Neural cell (in vitro differentiated cells): Measurements from ENCODE around the gene TNRC6A. TPM values are rescaled to one million over a fixed set of nuclear protein-coding genes. Genes with fewer than 3 reads are reported as not detected.

Source experiments
- H2AFZ ChIP-seq: fragments of 200-600, 300-800 bp; sonication (generic), shearing (Covaris generic); 2 replicates; pipeline ENCODE4 v1.6.0; 2014; ENCODE audit warnings: low read depth, mild to moderate bottlenecking, antibody characterized with exemption, low read length, moderate library complexity
- H3F3A ChIP-seq: fragments of 200-600 bp; shearing (Covaris generic); 2 replicates; pipeline ENCODE4 v1.6.1; 2016; ENCODE audit warnings: mild to moderate bottlenecking, moderate library complexity, mixed read lengths, antibody characterized with exemption, low read length; ENCODE audit not compliant: insufficient read depth, poor library complexity, severe bottlenecking
- H3K27ac ChIP-seq: fragments of 200-600, 300-800 bp; sonication (generic), shearing (Covaris generic); 2 replicates; pipeline ENCODE4 v1.5.1; 2014; ENCODE audit warnings: mild to moderate bottlenecking, low read length, moderate library complexity
- H3K27me3 ChIP-seq: fragments of 300-800, 200-600 bp; sonication (generic), shearing (Covaris generic); 2 replicates; pipeline ENCODE4 v1.6.0; 2014; ENCODE audit warnings: mild to moderate bottlenecking, low read depth, low read length, moderate library complexity; ENCODE audit not compliant: insufficient read depth
- H3K36me3 ChIP-seq: fragments of 300-800, 200-600 bp; sonication (generic), shearing (Covaris generic); 2 replicates; pipeline ENCODE4 v1.5.1; 2014; ENCODE audit warnings: mild to moderate bottlenecking, antibody characterized with exemption, low read length, moderate library complexity; ENCODE audit not compliant: insufficient read depth
- H3K4me2 ChIP-seq: fragments of 300-800, 200-600 bp; sonication (generic), shearing (Covaris generic); 2 replicates; pipeline ENCODE4 v1.6.0; 2014; ENCODE audit warnings: mild to moderate bottlenecking, low read length
- H3K4me3 ChIP-seq: fragments of 300-800, 200-600 bp; sonication (generic), shearing (Covaris generic); 2 replicates; pipeline ENCODE4 v1.5.1; 2014; ENCODE audit warnings: mild to moderate bottlenecking, low read length, moderate library complexity
- H3K79me2 ChIP-seq: fragments of 200-600 bp; shearing (Covaris generic); replicated peaks from 2 replicates; pipeline ENCODE4 v1.6.0; 2014; ENCODE audit warnings: mild to moderate bottlenecking, low read length, moderate library complexity; ENCODE audit not compliant: insufficient read depth
- H3K9ac ChIP-seq: fragments of 300-800, 200-600 bp; sonication (generic), shearing (Covaris generic); 2 replicates; pipeline ENCODE4 v1.6.1; 2016; ENCODE audit warnings: mild to moderate bottlenecking, low read length, mixed read lengths
- H3K9me2 ChIP-seq: fragments of 200-600 bp; shearing (Covaris generic); 2 replicates; pipeline ENCODE4 v1.6.1; 2016; ENCODE audit warnings: mild to moderate bottlenecking, low read length, mixed read lengths; ENCODE audit not compliant: insufficient read depth
- H3K9me3 ChIP-seq: fragments of 200-600, 300-800 bp; sonication (generic), shearing (Covaris generic); 2 replicates; pipeline ENCODE4 v1.6.1; 2016; ENCODE audit warnings: mild to moderate bottlenecking, mixed run types, low read length, moderate library complexity, mixed read lengths
- H4K20me1 ChIP-seq: fragments of 200-600 bp; shearing (Covaris generic); 2 replicates; pipeline ENCODE4 v1.6.1; 2016; ENCODE audit warnings: mild to moderate bottlenecking, mixed run types; ENCODE audit not compliant: insufficient read depth
- EP300 ChIP-seq: fragments of 450-650 bp; conservative IDR thresholded peaks from 2 replicates; pipeline ENCODE4 v1.6.1; 2014; ENCODE audit warnings: antibody characterized with exemption, mild to moderate bottlenecking, moderate library complexity; ENCODE audit not compliant: poor library complexity, severe bottlenecking
- EZH2 ChIP-seq: fragments of 200-600, 300-800 bp; shearing (Covaris generic), sonication (generic); IDR thresholded peaks from 2 replicates; pipeline ENCODE4 v1.6.1; 2014; ENCODE audit warnings: antibody characterized with exemption, low read length, borderline replicate concordance, mild to moderate bottlenecking; ENCODE audit not compliant: insufficient read depth, poor library complexity, severe bottlenecking
- MXI1 ChIP-seq: fragments of 450-650 bp; conservative IDR thresholded peaks from 2 replicates; pipeline ENCODE4 v1.6.1; 2014; ENCODE audit warnings: antibody characterized with exemption, mild to moderate bottlenecking; ENCODE audit not compliant: poor library complexity, severe bottlenecking
- POLR2AphosphoS5 ChIP-seq: IDR thresholded peaks from 2 replicates; pipeline ENCODE4 v1.6.1; 2012
- RAD21 ChIP-seq: fragments of 450-650 bp; conservative IDR thresholded peaks from 2 replicates; pipeline ENCODE4 v1.6.1; 2014; ENCODE audit warnings: antibody characterized with exemption, mild to moderate bottlenecking, moderate library complexity
- SMC3 ChIP-seq: fragments of 450-650 bp; conservative IDR thresholded peaks from 2 replicates; pipeline ENCODE4 v1.6.1; 2014; ENCODE audit warnings: antibody characterized with exemption, mild to moderate bottlenecking, moderate library complexity; ENCODE audit not compliant: poor library complexity
- TAF1 ChIP-seq: IDR thresholded peaks from 2 replicates; pipeline ENCODE4 v1.6.1; 2012; ENCODE audit warnings: low read depth
- polyA plus RNA-seq: library from polyadenylated mRNA; depleted of rRNA; stranded (reverse); fragments of >200 nt; gene quantifications from 2 replicates; pipeline ENCODE4 v1.2.3, GENCODE V29; 2014
- TF ChIP-seq, protein P1 (sequence below): IDR thresholded peaks from 2 replicates; pipeline ENCODE4 v1.6.1; 2012; ENCODE audit warnings: borderline replicate concordance
- TF ChIP-seq, protein P2 (sequence below): fragments of 450-650 bp; IDR thresholded peaks from 2 replicates; pipeline ENCODE4 v1.5.1; 2014; ENCODE audit warnings: antibody characterized with exemption, mild to moderate bottlenecking, moderate library complexity; ENCODE audit not compliant: poor library complexity, severe bottlenecking

Gene TNRC6A
- polyA plus RNA-seq, 1 donor from 2014 or later = 32.1 TPM

DNA sequence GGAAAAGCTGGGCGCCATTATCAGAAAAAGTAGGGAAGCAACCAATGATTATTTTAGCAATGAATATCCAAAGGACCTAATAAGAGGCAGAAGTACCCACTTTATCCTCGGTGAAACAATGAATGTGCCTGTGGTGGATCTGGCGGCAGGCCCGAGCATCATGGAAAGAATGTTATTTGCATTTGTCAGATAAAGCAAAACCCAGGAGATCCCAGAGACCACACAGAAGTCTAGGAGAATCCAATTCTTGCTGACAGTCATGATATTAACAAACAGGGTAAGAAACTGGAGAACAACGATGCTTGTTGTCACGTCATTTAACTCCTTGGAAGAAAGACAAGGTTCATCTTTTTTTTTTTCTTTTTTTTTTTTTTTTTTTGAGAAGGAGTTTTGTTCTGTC, 12.0 kb upstream of the TNRC6A start:
- Histone ChIP-seq H3K4me3 (no peak overlapping the region), H3K9me3 (no peaks in the 10 kb centered on the region), H3K27ac (no peak overlapping the region), H3K4me2 (no peak overlapping the region), H3K9me2 (no peaks in the 10 kb centered on the region), H3K27me3 (no peaks in the 10 kb centered on the region), H3K9ac (no peak overlapping the region), H3F3A (no peaks in the 10 kb centered on the region), H3K79me2 (no peaks in the 10 kb centered on the region), H3K36me3 (no peaks in the 10 kb centered on the region), H4K20me1 (no peaks in the 10 kb centered on the region), H2AFZ (no peak overlapping the region)
- no peak for TF ChIP-seq POLR2AphosphoS5
- no peak for TF ChIP-seq EZH2
- TF ChIP-seq TAF1 = no peak
- TF ChIP-seq MXI1 = no peak
- no peak for TF ChIP-seq SMC3
- TF ChIP-seq EP300 = no peak
- TF ChIP-seq, protein P1, sequence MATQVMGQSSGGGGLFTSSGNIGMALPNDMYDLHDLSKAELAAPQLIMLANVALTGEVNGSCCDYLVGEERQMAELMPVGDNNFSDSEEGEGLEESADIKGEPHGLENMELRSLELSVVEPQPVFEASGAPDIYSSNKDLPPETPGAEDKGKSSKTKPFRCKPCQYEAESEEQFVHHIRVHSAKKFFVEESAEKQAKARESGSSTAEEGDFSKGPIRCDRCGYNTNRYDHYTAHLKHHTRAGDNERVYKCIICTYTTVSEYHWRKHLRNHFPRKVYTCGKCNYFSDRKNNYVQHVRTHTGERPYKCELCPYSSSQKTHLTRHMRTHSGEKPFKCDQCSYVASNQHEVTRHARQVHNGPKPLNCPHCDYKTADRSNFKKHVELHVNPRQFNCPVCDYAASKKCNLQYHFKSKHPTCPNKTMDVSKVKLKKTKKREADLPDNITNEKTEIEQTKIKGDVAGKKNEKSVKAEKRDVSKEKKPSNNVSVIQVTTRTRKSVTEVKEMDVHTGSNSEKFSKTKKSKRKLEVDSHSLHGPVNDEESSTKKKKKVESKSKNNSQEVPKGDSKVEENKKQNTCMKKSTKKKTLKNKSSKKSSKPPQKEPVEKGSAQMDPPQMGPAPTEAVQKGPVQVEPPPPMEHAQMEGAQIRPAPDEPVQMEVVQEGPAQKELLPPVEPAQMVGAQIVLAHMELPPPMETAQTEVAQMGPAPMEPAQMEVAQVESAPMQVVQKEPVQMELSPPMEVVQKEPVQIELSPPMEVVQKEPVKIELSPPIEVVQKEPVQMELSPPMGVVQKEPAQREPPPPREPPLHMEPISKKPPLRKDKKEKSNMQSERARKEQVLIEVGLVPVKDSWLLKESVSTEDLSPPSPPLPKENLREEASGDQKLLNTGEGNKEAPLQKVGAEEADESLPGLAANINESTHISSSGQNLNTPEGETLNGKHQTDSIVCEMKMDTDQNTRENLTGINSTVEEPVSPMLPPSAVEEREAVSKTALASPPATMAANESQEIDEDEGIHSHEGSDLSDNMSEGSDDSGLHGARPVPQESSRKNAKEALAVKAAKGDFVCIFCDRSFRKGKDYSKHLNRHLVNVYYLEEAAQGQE = no peak
- TF ChIP-seq, protein P2, sequence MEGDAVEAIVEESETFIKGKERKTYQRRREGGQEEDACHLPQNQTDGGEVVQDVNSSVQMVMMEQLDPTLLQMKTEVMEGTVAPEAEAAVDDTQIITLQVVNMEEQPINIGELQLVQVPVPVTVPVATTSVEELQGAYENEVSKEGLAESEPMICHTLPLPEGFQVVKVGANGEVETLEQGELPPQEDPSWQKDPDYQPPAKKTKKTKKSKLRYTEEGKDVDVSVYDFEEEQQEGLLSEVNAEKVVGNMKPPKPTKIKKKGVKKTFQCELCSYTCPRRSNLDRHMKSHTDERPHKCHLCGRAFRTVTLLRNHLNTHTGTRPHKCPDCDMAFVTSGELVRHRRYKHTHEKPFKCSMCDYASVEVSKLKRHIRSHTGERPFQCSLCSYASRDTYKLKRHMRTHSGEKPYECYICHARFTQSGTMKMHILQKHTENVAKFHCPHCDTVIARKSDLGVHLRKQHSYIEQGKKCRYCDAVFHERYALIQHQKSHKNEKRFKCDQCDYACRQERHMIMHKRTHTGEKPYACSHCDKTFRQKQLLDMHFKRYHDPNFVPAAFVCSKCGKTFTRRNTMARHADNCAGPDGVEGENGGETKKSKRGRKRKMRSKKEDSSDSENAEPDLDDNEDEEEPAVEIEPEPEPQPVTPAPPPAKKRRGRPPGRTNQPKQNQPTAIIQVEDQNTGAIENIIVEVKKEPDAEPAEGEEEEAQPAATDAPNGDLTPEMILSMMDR = no peak
- no peak for TF ChIP-seq RAD21

DNA sequence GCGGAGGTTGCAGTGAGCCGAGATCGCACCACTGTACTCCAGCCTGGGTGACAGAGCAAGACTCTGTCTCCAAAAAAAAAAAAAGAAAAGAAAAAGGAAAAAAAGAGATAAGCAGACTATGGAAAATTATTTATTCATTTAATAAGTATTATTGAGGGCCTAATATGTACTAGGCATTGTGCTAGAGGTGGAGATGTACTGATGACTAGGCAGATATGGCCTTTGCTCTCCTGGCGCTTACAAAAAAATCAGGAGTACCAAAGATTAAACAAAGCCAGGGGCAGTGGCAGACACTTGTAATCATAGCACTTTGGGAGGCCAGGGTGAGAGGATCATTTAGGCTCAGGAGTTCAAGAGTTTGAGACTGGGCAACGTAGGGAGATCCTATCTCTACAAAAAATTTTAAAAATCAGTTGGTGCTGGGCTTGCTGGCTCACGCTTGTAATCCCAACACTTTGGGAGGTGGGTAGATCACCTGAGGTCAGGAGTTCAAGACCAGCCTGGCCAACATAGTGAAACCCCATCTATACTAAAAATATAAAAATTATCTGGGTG, 10.4 kb upstream of the TNRC6A start:
- no peaks in the 10 kb centered on the region for H3K27me3 ChIP-seq
- no peaks in the 10 kb centered on the region for H3K9me3 ChIP-seq
- no peaks in the 10 kb centered on the region for H3F3A ChIP-seq
- H3K27ac ChIP-seq = no peak overlapping the region
- no peak overlapping the region for H3K4me3 ChIP-seq
- no peak overlapping the region for H3K4me2 ChIP-seq
- no peaks in the 10 kb centered on the region for H3K9me2 ChIP-seq
- H2AFZ ChIP-seq = no peak overlapping the region
- TF ChIP-seq, protein P1 = no peak
- TF ChIP-seq SMC3 (no peak), TAF1 (no peak), RAD21 (no peak), MXI1 (no peak), EP300 (no peak), POLR2AphosphoS5 (no peak), EZH2 (no peak)
- TF ChIP-seq, protein P2 = no peak
- H3K36me3 ChIP-seq = no peaks in the 10 kb centered on the region
- H3K79me2 ChIP-seq = no peaks in the 10 kb centered on the region
- H3K9ac ChIP-seq = no peak overlapping the region
- no peaks in the 10 kb centered on the region for H4K20me1 ChIP-seq
